Loucy (cell line): ENCODE data around the gene IZUMO2.
"Not testable (repeated sequence)": the region's sequence is repeated elsewhere in the genome, so short reads cannot be mapped to it uniquely, and the experiment has no call there.

Experiments used
- H2AFZ ChIP-seq: fragments of 200-600 bp; sonication (generic); 2 replicates; pipeline ENCODE4 v1.6.0; 2016; ENCODE audit warnings: antibody characterized with exemption, mild to moderate bottlenecking, low read length, moderate library complexity
- H3F3A ChIP-seq: fragments of 200-600 bp; 2 replicates; pipeline ENCODE4 v1.6.0; 2016; ENCODE audit warnings: antibody characterized with exemption, low read depth, mild to moderate bottlenecking
- H3K27me3 ChIP-seq: fragments of 200-600 bp; sonication (generic); 2 replicates; pipeline ENCODE4 v1.6.1; 2014; ENCODE audit warnings: low read length, mild to moderate bottlenecking; ENCODE audit not compliant: insufficient read depth, poor library complexity, severe bottlenecking
- H3K36me3 ChIP-seq: fragments of 200-600 bp; sonication (generic); 2 replicates; pipeline ENCODE4 v1.6.1; 2016; ENCODE audit warnings: low read length; ENCODE audit not compliant: insufficient read depth
- H3K4me1 ChIP-seq: fragments of 200-600 bp; sonication (generic); 2 replicates; pipeline ENCODE4 v1.5.1; 2014; ENCODE audit warnings: low read length, mild to moderate bottlenecking; ENCODE audit not compliant: insufficient read depth, poor library complexity, severe bottlenecking
- H3K4me2 ChIP-seq: fragments of 200-600 bp; sonication (generic); 2 replicates; pipeline ENCODE4 v1.6.0; 2014; ENCODE audit warnings: antibody characterized with exemption, low read length, low read depth, mild to moderate bottlenecking; ENCODE audit not compliant: poor library complexity, severe bottlenecking
- H3K4me3 ChIP-seq: fragments of 200-600 bp; sonication (generic); 2 replicates; pipeline ENCODE4 v1.5.1; 2014; ENCODE audit warnings: low read length, mild to moderate bottlenecking, mixed read lengths; ENCODE audit not compliant: poor library complexity, severe bottlenecking
- H3K79me2 ChIP-seq: fragments of 200-600 bp; sonication (generic); 2 replicates; pipeline ENCODE4 v1.6.1; 2014; ENCODE audit warnings: low read length; ENCODE audit not compliant: insufficient read depth
- H3K9ac ChIP-seq: fragments of 200-600 bp; sonication (generic); 2 replicates; pipeline ENCODE4 v1.6.0; 2014; ENCODE audit warnings: mild to moderate bottlenecking, low read depth, low read length, moderate library complexity; ENCODE audit not compliant: poor library complexity, severe bottlenecking
- H3K9me2 ChIP-seq: fragments of 200-600 bp; sonication (generic); replicated peaks from 2 replicates; pipeline ENCODE4 v1.6.1; 2016; ENCODE audit warnings: low read depth, low read length, mixed read lengths
- H3K9me3 ChIP-seq: fragments of 200-600 bp; sonication (generic); 2 replicates; pipeline ENCODE4 v1.6.1; 2014; ENCODE audit warnings: mild to moderate bottlenecking, antibody characterized with exemption, low read length, low read depth; ENCODE audit not compliant: insufficient read depth
- H4K20me1 ChIP-seq: fragments of 200-600 bp; sonication (generic); 2 replicates; pipeline ENCODE4 v1.6.0; 2014; ENCODE audit warnings: antibody characterized with exemption, low read length, mild to moderate bottlenecking; ENCODE audit not compliant: insufficient read depth, poor library complexity, severe bottlenecking
- CTCF ChIP-seq: fragments of 200-600 bp; sonication (generic); conservative IDR thresholded peaks from 2 replicates; pipeline ENCODE4 v1.5.1; 2014; ENCODE audit warnings: mild to moderate bottlenecking, antibody characterized with exemption, low read length
- EZH2phosphoT487 ChIP-seq: fragments of 200-600 bp; IDR thresholded peaks from 2 replicates; pipeline ENCODE4 v1.6.1; 2018; ENCODE audit warnings: antibody characterized with exemption, mild to moderate bottlenecking, moderate library complexity, borderline replicate concordance

Gene IZUMO2

GRCh38 chr19:50148528-50148927 is 14.6 kb downstream of the IZUMO2 start:
- H3K4me1 ChIP-seq: no peaks in the 10 kb centered on the region
- no peaks in the 10 kb centered on the region for H3K9me2 ChIP-seq
- no peaks in the 10 kb centered on the region for H3K79me2 ChIP-seq
- H3K9me3 ChIP-seq: no peaks in the 10 kb centered on the region
- H3F3A ChIP-seq: no peaks in the 10 kb centered on the region
- H3K27me3 ChIP-seq: no peaks in the 10 kb centered on the region
- peak overlapping the region; percentile 93 for H2AFZ ChIP-seq
- H3K36me3 ChIP-seq: no peaks in the 10 kb centered on the region
- H3K9ac ChIP-seq: no peak overlapping the region
- TF ChIP-seq CTCF: no peak
- H4K20me1 ChIP-seq: no peaks in the 10 kb centered on the region
- H3K4me2 ChIP-seq: peak overlapping the region; percentile 72
- peak overlapping the region; percentile 72 for H3K4me3 ChIP-seq

GRCh38 chr19:50147462-50148423 is 15.3 kb downstream of the IZUMO2 start:
- peak overlapping the region; percentile 93 for H2AFZ ChIP-seq
- H3K9me3 ChIP-seq: no peaks in the 10 kb centered on the region
- H3K4me1 ChIP-seq: no peaks in the 10 kb centered on the region
- H3K4me3 ChIP-seq: peak overlapping the region; percentile 72
- no peaks in the 10 kb centered on the region for H3K9me2 ChIP-seq
- no peaks in the 10 kb centered on the region for H3K79me2 ChIP-seq
- no peaks in the 10 kb centered on the region for H3K27me3 ChIP-seq
- no peaks in the 10 kb centered on the region for H4K20me1 ChIP-seq
- H3K36me3 ChIP-seq: no peaks in the 10 kb centered on the region
- no peak overlapping the region for H3K9ac ChIP-seq
- peak overlapping the region; percentile 72 for H3K4me2 ChIP-seq
- peak; percentile 71 for TF ChIP-seq CTCF
- no peak for TF ChIP-seq EZH2phosphoT487
- no peaks in the 10 kb centered on the region for H3F3A ChIP-seq

- not testable (repeated sequence) for H3F3A ChIP-seq, H3K36me3 ChIP-seq, H3K27me3 ChIP-seq, H3K9me3 ChIP-seq, H3K4me3 ChIP-seq, H3K4me2 ChIP-seq, H3K4me1 ChIP-seq, H4K20me1 ChIP-seq, H3K9me2 ChIP-seq, H2AFZ ChIP-seq, H3K9ac ChIP-seq, H3K79me2 ChIP-seq
Measured at GRCh38 chr19:50141921-50142320, 21.2 kb downstream of the IZUMO2 start.

GRCh38 chr19:50140118-50140845 is 22.8 kb downstream of the IZUMO2 start:
- not testable (repeated sequence) for H3F3A ChIP-seq, H3K4me2 ChIP-seq, H3K9me3 ChIP-seq, H3K4me3 ChIP-seq, H2AFZ ChIP-seq, H3K4me1 ChIP-seq, H4K20me1 ChIP-seq, H3K27me3 ChIP-seq, H3K9me2 ChIP-seq, H3K9ac ChIP-seq, H3K79me2 ChIP-seq, H3K36me3 ChIP-seq
